ENCODE results near the gene GHRHR. TPM values are rescaled to one million over a fixed set of nuclear protein-coding genes. Genes with fewer than 3 reads are reported as not detected.

Gene GHRHR
- 2.4 TPM for total RNA-seq (ENCODE audit: insufficient read depth, low replicate concordance)

GRCh38 chr7:30963842-30964241, at the start of gene GHRHR:
Gene GHRHR (plus strand): TSS chr7:30963953. CDS start chr7:30964069, 116 bp downstream.
- no peak for DNase-seq (ENCODE audit: low spot score)

DNA sequence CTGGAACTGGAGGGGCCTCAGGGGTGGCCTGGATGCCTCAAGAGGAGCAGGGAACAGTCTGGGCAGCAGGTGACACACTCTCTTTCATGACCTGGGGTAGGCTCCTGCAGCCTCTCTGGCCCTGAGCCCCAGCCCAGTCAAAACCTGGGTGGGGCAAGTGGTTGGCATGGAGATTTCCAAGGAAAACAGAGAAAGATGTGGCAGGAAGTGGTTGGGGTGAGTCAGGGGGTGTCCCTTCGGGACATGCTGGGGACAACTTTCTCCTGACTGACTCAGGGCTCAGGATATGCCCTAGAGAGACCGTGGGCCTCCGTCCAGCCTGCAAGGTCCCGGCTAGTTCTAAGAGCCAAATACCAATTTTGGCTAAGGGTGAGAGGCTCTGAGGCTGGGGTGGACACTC, 49.2 kb upstream of the GHRHR start:
- DNase-seq (ENCODE audit: low spot score), result no peak

- peak; percentile 80 for DNase-seq (ENCODE audit: low spot score)
These were observed 48.6 kb upstream of the GHRHR start for GRCh38 chr7:30915005-30915601.

GRCh38 chr7:30915751-30916150, 48.0 kb upstream of the GHRHR start:
- no peak for DNase-seq (ENCODE audit: low spot score)

DNA sequence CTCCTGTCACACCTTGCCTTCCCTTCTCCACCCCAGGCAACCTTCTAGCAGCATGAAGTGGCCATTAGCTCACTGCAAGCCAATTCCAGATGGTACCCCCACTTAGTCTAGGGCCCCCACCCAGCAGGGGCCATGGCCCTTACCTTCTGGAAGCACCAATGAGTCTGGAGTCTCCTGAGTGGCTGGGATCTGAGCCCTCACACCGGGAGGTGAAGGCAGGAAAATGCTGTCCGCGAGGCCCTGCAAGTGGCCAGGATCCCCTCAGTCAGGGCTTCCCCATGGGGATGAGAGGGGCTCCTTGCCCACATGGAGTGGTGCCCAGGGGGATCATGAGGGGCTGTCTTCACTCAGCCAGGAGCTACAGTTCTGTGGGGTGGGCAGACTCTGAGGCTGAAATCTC, 47.5 kb upstream of the GHRHR start:
- DNase-seq (ENCODE audit: low spot score), result no peak

GRCh38 chr7:30916767-30917166, 47.0 kb upstream of the GHRHR start:
- DNase-seq (ENCODE audit: low spot score), result no peak

- DNase-seq (ENCODE audit: low spot score), result no peak
These were observed 46.4 kb upstream of the GHRHR start for GRCh38 chr7:30917216-30917893.

GRCh38 chr7:30918676-30919075, 45.1 kb upstream of the GHRHR start:
- no peak for DNase-seq (ENCODE audit: low spot score)

DNA sequence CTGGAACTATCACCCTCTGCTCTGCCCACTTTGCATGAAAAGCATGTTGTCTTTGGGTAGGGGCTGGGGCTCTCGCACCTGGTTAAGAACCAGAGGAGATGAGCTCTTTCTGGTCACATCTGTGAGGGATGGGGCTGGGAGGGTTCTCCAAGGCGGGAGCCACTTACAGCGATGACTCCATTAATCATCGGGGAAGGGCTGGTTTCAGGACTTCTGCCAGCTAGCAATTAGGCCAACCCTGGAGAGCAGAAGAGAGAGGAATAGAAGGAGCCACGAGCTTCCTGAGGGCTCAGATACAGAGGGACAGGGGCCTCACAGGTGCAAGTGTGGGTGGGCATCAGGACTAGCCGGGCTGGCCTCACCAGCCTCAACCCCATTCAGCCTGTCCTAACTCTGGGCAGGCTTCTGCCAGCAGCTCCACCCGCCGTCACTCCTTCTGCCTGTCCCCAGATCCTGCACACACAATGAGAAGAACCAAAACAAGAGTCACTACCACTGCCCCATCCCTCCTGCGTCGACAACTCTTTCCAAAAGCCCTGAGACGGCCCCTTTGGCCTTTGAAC, 43.7 kb upstream of the GHRHR start:
- DNase-seq (ENCODE audit: low spot score), result no peak

GRCh38 chr7:30920584-30921539, 42.9 kb upstream of the GHRHR start:
- peak; percentile 94 for DNase-seq (ENCODE audit: low spot score)

- DNase-seq (ENCODE audit: low spot score), result no peak
These were observed 42.0 kb upstream of the GHRHR start for GRCh38 chr7:30921540-30922401.

DNA sequence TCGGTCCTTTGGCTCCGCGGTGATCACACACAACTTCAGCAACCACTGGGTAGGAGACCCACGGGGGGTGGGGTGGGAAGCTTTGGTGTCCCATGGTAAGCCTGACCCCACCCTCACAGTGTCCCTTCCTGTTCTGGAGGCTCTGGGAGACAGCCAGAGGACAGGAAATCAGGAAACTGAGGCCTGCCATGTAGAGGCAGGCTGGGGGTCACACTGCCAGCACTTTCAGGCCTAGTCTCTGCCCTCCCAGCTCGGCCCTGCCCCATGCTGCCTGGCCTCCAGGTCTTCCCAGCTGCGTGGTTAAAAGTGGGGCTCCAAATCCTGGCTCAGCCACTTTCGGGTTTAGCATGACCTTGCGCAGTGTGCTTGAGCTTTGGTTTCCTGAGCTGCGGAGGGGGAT, 41.2 kb upstream of the GHRHR start:
- DNase-seq (ENCODE audit: low spot score), result no peak

- no peak for DNase-seq (ENCODE audit: low spot score)
These were observed 40.6 kb upstream of the GHRHR start for GRCh38 chr7:30923009-30923773.

DNA sequence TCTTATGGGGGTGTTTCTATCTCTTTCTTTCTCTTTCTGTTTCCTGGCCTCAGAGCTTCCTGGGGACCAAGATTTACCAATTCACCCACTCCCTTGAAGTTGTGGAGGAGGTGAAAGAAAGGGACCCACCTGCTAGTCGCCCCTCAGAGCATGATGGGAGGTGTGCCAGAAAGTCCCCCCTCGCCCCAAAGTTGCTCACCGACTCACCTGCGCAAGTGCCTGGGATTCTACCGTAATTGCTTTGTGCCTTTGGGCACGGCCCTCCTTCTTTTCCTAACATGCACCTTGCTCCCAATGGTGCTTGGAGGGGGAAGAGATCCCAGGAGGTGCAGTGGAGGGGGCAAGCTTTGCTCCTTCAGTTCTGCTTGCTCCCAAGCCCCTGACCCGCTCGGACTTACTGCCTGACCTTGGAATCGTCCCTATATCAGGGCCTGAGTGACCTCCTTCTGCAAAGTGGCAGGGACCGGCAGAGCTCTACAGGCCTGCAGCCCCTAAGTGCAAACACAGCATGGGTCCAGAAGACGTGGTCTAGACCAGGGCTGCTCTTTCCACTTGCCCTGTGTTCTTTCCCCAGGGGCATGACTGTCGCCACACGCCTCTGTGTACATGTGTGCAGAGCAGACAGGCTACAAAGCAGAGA, 39.9 kb upstream of the GHRHR start:
- DNase-seq (ENCODE audit: low spot score), result no peak

DNA sequence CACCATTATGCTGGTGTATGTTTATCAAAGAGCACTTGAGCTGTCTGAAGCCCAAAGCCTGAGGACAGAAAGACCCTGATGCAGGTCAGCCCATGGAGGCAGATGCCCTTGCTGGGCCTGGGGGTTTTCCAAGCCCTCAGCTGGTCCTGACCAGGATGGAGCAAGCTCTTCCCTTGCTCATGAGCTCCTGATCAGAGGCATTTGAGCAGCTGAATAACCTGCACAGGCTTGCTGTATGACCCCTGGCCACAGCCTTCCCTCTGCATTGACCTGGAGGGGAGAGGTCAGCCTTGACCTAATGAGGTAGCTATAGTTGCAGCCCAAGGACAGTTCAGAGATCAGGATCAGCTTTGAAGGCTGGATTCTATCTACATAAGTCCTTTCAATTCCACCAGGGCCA, 39.1 kb upstream of the GHRHR start:
- no peak for DNase-seq (ENCODE audit: low spot score)

DNA sequence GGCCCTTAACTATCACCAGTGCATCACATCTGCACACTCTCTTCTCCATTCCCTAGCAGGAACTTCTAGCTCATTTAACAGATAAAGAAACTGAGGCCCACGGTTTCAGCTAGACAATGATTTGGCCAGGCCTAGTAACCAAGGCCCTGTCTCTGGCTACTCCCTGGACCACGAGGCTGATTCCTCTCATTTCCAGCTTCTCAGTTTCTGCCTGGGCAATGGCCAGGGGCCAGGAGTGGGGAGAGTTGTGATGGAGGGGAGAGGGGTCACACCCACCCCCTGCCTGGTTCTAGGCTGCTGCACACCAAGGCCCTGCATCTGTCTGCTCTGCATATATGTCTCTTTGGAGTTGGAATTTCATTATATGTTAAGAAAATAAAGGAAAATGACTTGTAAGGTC, 38.6 kb upstream of the GHRHR start:
- no peak for DNase-seq (ENCODE audit: low spot score)

DNA sequence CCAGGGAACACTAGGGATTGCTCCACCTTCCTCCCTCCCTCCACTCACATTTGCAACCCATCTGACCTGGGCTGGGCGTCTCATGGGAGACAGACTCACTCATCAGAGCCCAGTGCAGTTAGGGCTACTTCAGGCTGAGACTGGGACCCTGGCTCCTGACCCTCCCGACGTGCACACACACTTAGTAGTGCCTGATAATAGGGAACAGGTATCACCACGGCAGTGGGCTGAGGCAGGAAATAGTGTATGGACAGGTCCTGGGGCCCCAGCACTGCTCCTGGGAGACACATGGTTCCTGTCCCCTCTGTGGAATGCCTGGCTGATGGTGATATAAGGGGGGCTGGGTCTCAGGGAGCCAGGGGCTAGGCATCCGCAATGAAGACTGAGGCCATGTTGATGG, 37.8 kb upstream of the GHRHR start:
- no peak for DNase-seq (ENCODE audit: low spot score)

- DNase-seq (ENCODE audit: low spot score), result no peak
These were observed 37.4 kb upstream of the GHRHR start for GRCh38 chr7:30926313-30926712.

- no peak for DNase-seq (ENCODE audit: low spot score)
These were observed 36.7 kb upstream of the GHRHR start for GRCh38 chr7:30927040-30927439.

GRCh38 chr7:30927559-30927958, 36.2 kb upstream of the GHRHR start:
- no peak for DNase-seq (ENCODE audit: low spot score)
